Activated T-helper 2 cell treated with anti-CD3 and anti-CD28 coated beads, Interferon-gamma antibody, Interleukin-2, Interleukin-4, amounts not matched to agents 10 μg/mL and 5 μg/mL and 100 μg/mL, durations not matched to agents 14 hours and 24 hours and 36 hours (primary cell): Measurements from ENCODE around the gene HEPN1. TPM values are rescaled to one million over a fixed set of nuclear protein-coding genes. Genes with fewer than 3 reads are reported as not detected.
"Not testable (repeated sequence)": the region's sequence is repeated elsewhere in the genome, so short reads cannot be mapped to it uniquely, and the experiment has no call there.

Experiments
- DNase-seq: peaks from one replicate; pipeline ENCODE4 v3.0.0; 2021; ENCODE audit warnings: low spot score
- H3K27ac Mint-ChIP-seq: one replicate; pipeline ENCODE4 v1.8.0; 2021; ENCODE audit warnings: mixed read lengths
- H3K27me3 Mint-ChIP-seq: one replicate; pipeline ENCODE4 v1.8.0; 2021; ENCODE audit warnings: low read depth, mixed read lengths
- H3K36me3 Mint-ChIP-seq: one replicate; pipeline ENCODE4 v1.8.0; 2021; ENCODE audit warnings: low read depth, mixed read lengths
- H3K4me1 Mint-ChIP-seq: one replicate; pipeline ENCODE4 v1.8.0; 2021; ENCODE audit warnings: low read depth, mixed read lengths
- H3K4me3 Mint-ChIP-seq: one replicate; pipeline ENCODE4 v1.8.0; 2021; ENCODE audit warnings: low read depth, mild to moderate bottlenecking, moderate library complexity, mixed read lengths
- H3K9me3 Mint-ChIP-seq: one replicate; pipeline ENCODE4 v1.8.0; 2021; ENCODE audit warnings: mixed read lengths
- intact Hi-C: fragments of 100-400 bp; cut with micrococcal nuclease; formaldehyde crosslinking; loops from one replicate; pipeline ENCODE4 v1.15.1; 2023
- total RNA-seq: library from RNA; stranded (reverse); gene quantifications from 2 replicates; pipeline ENCODE4 v1.2.3, GENCODE V29; 2022

Gene HEPN1
- total RNA-seq, 1 donor from 2014 or later = not detected

DNA sequence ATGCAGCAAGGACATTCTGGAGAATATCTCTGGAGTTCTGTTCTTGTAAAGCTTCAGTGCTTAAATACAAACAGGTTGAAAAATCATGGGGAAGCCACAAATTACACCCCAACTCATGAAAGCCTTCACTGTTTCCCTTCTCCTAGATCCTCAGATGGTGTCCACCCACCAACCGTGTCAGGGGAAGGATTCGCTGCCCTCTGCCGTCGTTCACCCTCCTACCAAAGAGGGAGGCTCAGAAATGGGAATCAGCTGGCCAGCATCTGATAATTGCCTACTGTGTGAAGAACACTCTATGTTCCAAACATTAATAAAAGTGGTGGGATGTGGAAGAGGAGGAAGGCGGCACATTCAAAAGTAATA lies 24.2 kb downstream of the HEPN1 start:
- DNase-seq = no peak
- no peak overlapping the region for H3K27ac Mint-ChIP-seq
- peaks cover 5% of the 10 kb centered on the region for H3K4me1 Mint-ChIP-seq
- H3K27me3 Mint-ChIP-seq = peaks cover 3% of the 10 kb centered on the region
- H3K9me3 Mint-ChIP-seq = peaks cover 7% of the 10 kb centered on the region
- H3K36me3 Mint-ChIP-seq = peaks cover 6% of the 10 kb centered on the region
- intact Hi-C loops = no loop called here
- H3K4me3 Mint-ChIP-seq = no peak overlapping the region

- H3K4me3 Mint-ChIP-seq = no peak overlapping the region
- H3K4me1 Mint-ChIP-seq = peaks cover 5% of the 10 kb centered on the region
- H3K27me3 Mint-ChIP-seq = peaks cover 3% of the 10 kb centered on the region
- H3K9me3 Mint-ChIP-seq = peaks cover 12% of the 10 kb centered on the region
- intact Hi-C loops = no loop called here
- H3K27ac Mint-ChIP-seq = no peak overlapping the region
- H3K36me3 Mint-ChIP-seq = peaks cover 11% of the 10 kb centered on the region
- no peak for DNase-seq
These were observed 24.7 kb downstream of the HEPN1 start for GRCh38 chr11:124943741-124944140.

- no peak for DNase-seq
- no peak overlapping the region for H3K4me3 Mint-ChIP-seq
- peaks cover 3% of the 10 kb centered on the region for H3K27me3 Mint-ChIP-seq
- H3K4me1 Mint-ChIP-seq = peaks cover 5% of the 10 kb centered on the region
- peaks cover 12% of the 10 kb centered on the region for H3K36me3 Mint-ChIP-seq
- no peak overlapping the region for H3K27ac Mint-ChIP-seq
- peaks cover 16% of the 10 kb centered on the region for H3K9me3 Mint-ChIP-seq
- intact Hi-C loops = no loop called here
These were observed 25.5 kb downstream of the HEPN1 start for GRCh38 chr11:124944565-124944964.

DNA sequence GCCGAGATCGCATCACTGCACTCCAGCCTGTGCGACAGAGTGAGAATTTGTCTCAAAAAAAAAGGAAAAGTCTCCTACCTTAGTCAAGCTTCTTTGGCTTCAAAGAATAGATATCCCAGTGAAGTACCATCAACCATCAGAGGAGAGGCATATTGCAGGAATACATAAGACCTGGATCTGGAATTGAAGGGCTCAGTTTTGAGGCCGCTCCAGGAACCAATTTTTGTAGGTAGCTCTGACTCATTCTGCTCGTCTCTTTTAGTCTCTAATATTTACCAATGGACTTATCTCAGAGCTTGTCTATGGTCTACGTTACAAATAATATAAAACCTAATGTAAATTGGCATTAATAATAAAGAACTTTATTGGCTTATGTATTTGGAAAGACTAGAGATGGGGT lies 26.8 kb downstream of the HEPN1 start:
- H3K9me3 Mint-ChIP-seq = peaks cover 16% of the 10 kb centered on the region
- no peak for DNase-seq
- H3K4me3 Mint-ChIP-seq = no peak overlapping the region
- peaks cover 10% of the 10 kb centered on the region for H3K4me1 Mint-ChIP-seq
- H3K27me3 Mint-ChIP-seq = no peaks in the 10 kb centered on the region
- peaks cover 12% of the 10 kb centered on the region for H3K36me3 Mint-ChIP-seq
- no peak overlapping the region for H3K27ac Mint-ChIP-seq
- intact Hi-C loops = no loop called here

DNA sequence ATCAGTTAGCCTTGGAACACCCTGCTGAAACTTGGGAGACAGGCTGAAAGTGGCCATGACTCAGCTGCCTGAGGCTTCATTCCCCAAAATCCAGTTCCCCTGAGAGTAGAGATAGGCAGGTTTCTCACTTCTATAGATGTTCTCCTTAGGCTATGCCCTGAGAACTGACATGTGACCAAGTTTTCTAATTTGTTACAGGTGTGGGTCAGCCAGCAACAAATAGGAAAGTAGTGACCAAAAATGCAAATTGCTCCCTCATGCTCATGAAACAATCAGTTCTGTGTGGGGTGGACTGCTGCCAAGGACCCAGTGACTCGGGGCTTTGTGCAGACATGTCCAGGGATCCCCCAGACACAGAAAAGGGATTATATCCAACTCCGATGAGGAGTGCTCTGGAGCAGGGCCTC lies 27.7 kb downstream of the HEPN1 start:
- H3K4me1 Mint-ChIP-seq = peaks cover 10% of the 10 kb centered on the region
- intact Hi-C loops = no loop called here
- no peak for DNase-seq
- H3K4me3 Mint-ChIP-seq = no peak overlapping the region
- H3K27me3 Mint-ChIP-seq = no peaks in the 10 kb centered on the region
- H3K9me3 Mint-ChIP-seq = peaks cover 16% of the 10 kb centered on the region
- no peak overlapping the region for H3K27ac Mint-ChIP-seq
- peaks cover 12% of the 10 kb centered on the region for H3K36me3 Mint-ChIP-seq

DNA sequence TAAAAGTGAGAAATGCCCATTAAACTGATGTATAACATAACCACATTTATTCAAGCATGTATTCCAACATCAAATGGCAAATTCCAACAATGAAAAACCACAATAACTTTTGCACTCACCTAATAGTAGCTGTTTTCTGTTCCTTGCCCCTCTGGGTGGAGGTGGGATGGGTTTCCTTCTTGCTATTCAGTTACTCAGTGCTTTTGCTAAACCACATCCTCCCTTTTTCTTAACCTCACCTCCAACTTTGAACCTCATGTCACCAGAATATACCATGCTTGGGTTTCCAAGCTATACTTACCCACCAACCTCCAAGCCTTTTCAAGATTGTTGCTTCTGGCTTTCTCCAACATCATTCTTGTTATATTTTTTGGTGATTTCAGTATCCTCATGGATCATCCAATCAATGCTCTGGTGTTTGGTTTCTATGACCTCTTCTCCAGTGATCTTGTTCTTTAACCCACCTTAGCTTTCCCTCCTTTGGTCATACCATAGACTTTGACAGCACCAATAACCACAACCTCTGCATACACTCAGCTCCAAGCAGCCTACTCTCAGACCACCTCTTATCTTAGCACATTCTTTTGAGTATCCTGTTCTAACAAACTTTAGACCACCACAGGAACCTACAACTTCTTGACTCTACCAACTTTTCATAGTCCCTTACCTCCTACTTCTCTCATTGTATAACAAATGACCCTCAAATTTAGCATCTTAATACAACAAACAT lies 31.7 kb downstream of the HEPN1 start:
- H3K27me3 Mint-ChIP-seq = no peaks in the 10 kb centered on the region
- peaks cover 16% of the 10 kb centered on the region for H3K9me3 Mint-ChIP-seq
- H3K4me3 Mint-ChIP-seq = no peak overlapping the region
- peaks cover 11% of the 10 kb centered on the region for H3K4me1 Mint-ChIP-seq
- DNase-seq = no peak
- no peak overlapping the region for H3K27ac Mint-ChIP-seq
- peaks cover 14% of the 10 kb centered on the region for H3K36me3 Mint-ChIP-seq
- intact Hi-C loops = loop anchor here (5.0 to 10.0 kb wide), 2 partner anchors 328 to 644 kb away; partner anchors contain the start of genes STT3A and TBRG1

- H3K36me3 Mint-ChIP-seq = peaks cover 16% of the 10 kb centered on the region
- no peak overlapping the region for H3K27ac Mint-ChIP-seq
- DNase-seq = no peak
- no peaks in the 10 kb centered on the region for H3K27me3 Mint-ChIP-seq
- H3K9me3 Mint-ChIP-seq = peaks cover 16% of the 10 kb centered on the region
- peaks cover 14% of the 10 kb centered on the region for H3K4me1 Mint-ChIP-seq
- H3K4me3 Mint-ChIP-seq = no peak overlapping the region
- intact Hi-C loops = loop anchor here (5.0 to 10.0 kb wide), 2 partner anchors 329 to 643 kb away; partner anchors contain the start of genes STT3A and TBRG1
These were observed 32.3 kb downstream of the HEPN1 start for GRCh38 chr11:124951341-124951740.

- Mint-ChIP-seq H3K4me3 (no peak within 1 kb of the TSS), H3K4me1 (peaks cover 21% of the 10 kb centered on the region), H3K36me3 (peaks cover 10% of the 10 kb centered on the region), H3K27me3 (no peaks in the 10 kb centered on the region), H3K27ac (no peak within 1 kb of the TSS), H3K9me3 (peaks cover 3% of the 10 kb centered on the region)
- peak; percentile 94 for DNase-seq
- intact Hi-C loops = loop anchor here (1.0 to 10.0 kb wide), 6 partner anchors 78 to 641 kb away; partner anchors contain the start of genes MSANTD2, SIAE, SPA17 and STT3A
These were observed 34.9 kb downstream of the HEPN1 start, which contains the start of gene CCDC15 for GRCh38 chr11:124953753-124954589. Gene CCDC15, plus strand, starts transcription at chr11:124954202. Its CDS starts 531 bp downstream, at chr11:124954733.

DNA sequence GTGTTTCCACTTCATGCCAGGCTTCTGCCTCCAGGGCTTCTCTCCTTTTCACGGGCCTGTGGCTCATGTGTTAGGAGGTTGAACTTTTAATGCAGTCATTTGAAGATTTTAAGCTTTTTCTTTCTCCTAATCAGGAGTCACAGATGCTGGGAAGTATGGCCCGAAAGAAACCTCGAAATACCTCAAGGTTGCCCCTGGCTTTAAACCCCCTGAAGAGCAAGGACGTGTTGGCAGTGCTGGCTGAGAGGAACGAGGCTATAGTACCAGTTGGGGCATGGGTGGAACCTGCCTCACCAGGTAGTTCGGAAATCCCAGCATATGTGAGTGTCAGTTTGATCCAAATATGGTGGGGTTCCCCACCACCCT lies 35.5 kb downstream of the HEPN1 start:
- Mint-ChIP-seq H3K9me3 (no peaks in the 10 kb centered on the region), H3K27me3 (no peaks in the 10 kb centered on the region), H3K27ac (no peak overlapping the region), H3K4me1 (peaks cover 21% of the 10 kb centered on the region), H3K4me3 (no peak overlapping the region), H3K36me3 (peaks cover 10% of the 10 kb centered on the region)
- intact Hi-C loops = loop anchor here (1.0 to 10.0 kb wide), 5 partner anchors 78 to 640 kb away; partner anchors contain the start of genes SIAE, SPA17, STT3A and TBRG1
- no peak for DNase-seq

GRCh38 chr11:124955035-124955434 lies 36.0 kb downstream of the HEPN1 start:
- no peaks in the 10 kb centered on the region for H3K9me3 Mint-ChIP-seq
- no peak overlapping the region for H3K4me3 Mint-ChIP-seq
- peaks cover 19% of the 10 kb centered on the region for H3K4me1 Mint-ChIP-seq
- intact Hi-C loops = loop anchor here (2.0 to 10.0 kb wide), 2 partner anchors 282 to 640 kb away; partner anchors contain the start of genes SIAE, SPA17 and STT3A
- H3K27me3 Mint-ChIP-seq = no peaks in the 10 kb centered on the region
- peaks cover 10% of the 10 kb centered on the region for H3K36me3 Mint-ChIP-seq
- no peak overlapping the region for H3K27ac Mint-ChIP-seq
- DNase-seq = no peak

DNA sequence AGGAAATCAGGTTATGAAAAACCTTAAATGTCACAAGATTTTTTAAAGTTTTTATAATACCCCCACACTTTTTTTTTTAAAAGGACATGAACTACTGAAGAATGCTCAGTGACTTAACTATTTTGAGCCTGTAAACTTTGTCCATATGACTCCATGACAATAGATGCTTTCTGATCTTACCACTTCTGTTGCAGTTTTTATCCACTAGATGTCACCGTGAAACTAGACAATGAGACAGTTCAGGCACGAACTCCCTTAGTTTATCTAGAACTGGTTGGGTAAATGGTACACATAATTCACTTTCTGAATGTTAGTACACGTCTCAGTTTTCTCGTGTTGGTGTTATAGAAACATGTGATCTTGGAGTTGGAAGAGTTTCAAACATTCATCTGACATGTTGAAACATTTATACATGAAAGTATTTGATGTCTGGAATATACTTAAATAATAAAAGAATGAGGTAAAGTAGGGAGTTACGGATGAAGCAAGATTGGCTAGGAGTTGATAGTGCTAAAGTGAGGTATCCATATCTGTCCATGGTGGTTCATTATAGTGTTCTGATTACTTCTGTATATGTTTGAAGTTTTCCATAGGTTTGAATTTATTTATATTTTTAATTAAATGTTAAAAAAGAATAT lies 43.0 kb downstream of the HEPN1 start:
- Mint-ChIP-seq H3K27me3 (no peaks in the 10 kb centered on the region), H3K4me1 (peaks cover 7% of the 10 kb centered on the region), H3K36me3 (peaks cover 22% of the 10 kb centered on the region), H3K4me3 (no peak overlapping the region), H3K27ac (no peak overlapping the region), H3K9me3 (no peaks in the 10 kb centered on the region)
- no peak for DNase-seq
- intact Hi-C loops = loop anchor here (1.0 kb wide), 2 partner anchors 179 to 383 kb away; no protein-coding TSS in a partner anchor

DNA sequence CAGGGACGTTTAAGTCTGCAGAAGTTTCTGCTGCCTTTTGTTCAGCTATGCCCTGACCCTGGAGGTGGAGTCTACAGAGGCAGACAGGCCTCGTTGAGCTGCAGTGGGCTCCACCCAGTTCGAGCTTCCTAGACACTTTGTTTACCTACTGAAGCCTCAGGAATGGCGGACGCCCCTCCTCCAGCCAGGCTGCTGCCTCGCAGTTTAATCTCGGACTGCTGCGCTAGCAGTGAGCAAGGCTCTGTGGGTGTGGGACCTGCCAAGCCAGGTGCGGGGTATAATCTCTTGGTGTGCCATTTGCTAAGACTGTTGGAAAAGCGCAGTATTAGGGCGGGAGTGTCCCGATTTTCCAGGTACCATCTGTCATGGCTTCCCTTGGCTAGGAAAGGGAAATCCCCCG lies 49.1 kb downstream of the HEPN1 start:
- H3K27me3 Mint-ChIP-seq, DNase-seq, H3K4me1 Mint-ChIP-seq, H3K4me3 Mint-ChIP-seq, H3K9me3 Mint-ChIP-seq, intact Hi-C loops, H3K27ac Mint-ChIP-seq: not testable (repeated sequence)
- peaks cover 13% of the 10 kb centered on the region for H3K36me3 Mint-ChIP-seq
